Measurements from ENCODE around the gene ICA1L.
A peak's percentile ranks its signal among the peaks of the same experiment; 100 is the strongest.
"Not testable (repeated sequence)": the region's sequence is repeated elsewhere in the genome, so short reads cannot be mapped to it uniquely, and the experiment has no call there.

ICA1L gene

GRCh38 chr2:202871300-202872141, at the start of gene ICA1L:
TSS of gene ICA1L (minus strand) at chr2:202871766. CDS start at chr2:202829009, 42,757 bp downstream.
- peak within 1 kb of the TSS; percentile 82 for H3K4me3 ChIP-seq (ENCODE audit: low read depth, low read length)
- DNase-seq (ENCODE audit: low read depth), result peak; percentile 64
- TF ChIP-seq CTCF (IDR thresholded peaks at IDR 0.05; ENCODE audit: insufficient read depth, low read depth, low read length, missing control alignments), result no peak

- no peak for DNase-seq (ENCODE audit: low read depth)
- H3K4me3 ChIP-seq (ENCODE audit: low read depth, low read length), result no peak overlapping the region
- no peak for TF ChIP-seq CTCF (IDR thresholded peaks at IDR 0.05; ENCODE audit: insufficient read depth, low read depth, low read length, missing control alignments)
Observed at GRCh38 chr2:202918860-202919259, 47.3 kb upstream of the ICA1L start.

- H3K4me3 ChIP-seq (ENCODE audit: low read depth, low read length), result peak overlapping the region; percentile 98
- DNase-seq (ENCODE audit: low read depth), result peak; percentile 15
Observed at GRCh38 chr2:202912342-202913201, 41.0 kb upstream of the ICA1L start.

DNA sequence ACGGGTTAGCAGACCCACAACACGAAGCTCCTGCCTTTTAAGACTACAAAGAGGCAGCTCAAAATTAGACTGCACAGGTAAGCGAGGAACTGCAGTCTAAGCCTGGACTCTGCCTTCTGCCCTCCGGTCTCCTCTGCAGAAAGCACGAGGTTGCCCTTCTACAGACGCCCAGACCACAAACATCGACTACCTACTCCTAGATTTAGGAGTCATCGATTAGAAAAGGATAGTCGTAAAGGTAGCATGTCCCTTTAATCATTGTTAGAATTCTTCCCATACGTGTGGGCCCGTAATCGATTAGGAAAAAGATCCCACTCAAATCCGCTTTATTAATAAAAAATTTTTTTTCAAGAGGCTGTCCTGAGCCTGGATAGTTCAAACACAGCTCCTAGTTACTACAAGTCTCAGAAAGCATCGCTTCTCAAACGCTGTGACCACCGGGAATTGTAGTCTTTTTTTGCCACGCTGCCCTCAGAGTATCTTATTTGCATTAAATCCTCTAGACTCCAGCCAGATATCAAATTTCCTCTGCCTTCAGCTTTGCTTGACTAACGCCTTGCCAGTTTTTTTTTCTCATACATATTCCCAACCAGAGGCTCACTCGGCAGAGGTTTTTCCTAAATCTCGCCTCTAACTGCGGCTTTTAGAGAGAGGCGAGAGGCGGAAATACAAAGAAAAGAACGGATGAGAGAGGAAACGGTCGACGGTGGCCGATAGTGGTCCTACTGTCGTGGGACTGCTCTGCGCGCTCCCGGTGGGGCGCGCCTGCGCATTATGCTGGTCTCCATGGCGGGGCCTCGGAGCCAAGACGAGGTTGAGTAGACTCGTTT, 40.2 kb upstream of the ICA1L start, which contains the start of the genes CARF and WDR12:
TSS of gene CARF (plus strand) at position 764 of the 830 bp plus-strand sequence. CDS start 29,628 bp downstream, outside the sequence.
TSS of gene WDR12 (minus strand) at position 162 of the 830 bp plus-strand sequence. CDS start 197 bp downstream, outside the sequence.
- peak; percentile 95 for DNase-seq (ENCODE audit: low read depth)
- H3K4me3 ChIP-seq (ENCODE audit: low read depth, low read length), result peak within 1 kb of the TSS; percentile 98
- no peak for TF ChIP-seq CTCF (IDR thresholded peaks at IDR 0.05; ENCODE audit: insufficient read depth, low read depth, low read length, missing control alignments)

DNA sequence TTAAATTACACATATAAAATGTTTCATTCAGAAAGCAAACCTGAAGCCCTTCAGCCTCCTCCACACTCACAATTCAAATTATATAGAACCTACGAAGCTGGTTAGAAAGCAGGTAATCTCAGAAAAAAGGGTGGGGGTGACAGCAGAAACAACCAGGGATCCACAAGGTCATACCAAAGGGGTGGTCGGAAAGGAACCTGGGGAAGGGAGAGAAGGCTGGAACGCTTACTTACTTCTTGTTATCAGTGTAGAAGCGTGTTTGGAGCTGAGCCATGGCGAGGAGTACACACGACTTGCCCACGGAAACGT, 39.6 kb upstream of the ICA1L start:
- no peak for TF ChIP-seq CTCF (IDR thresholded peaks at IDR 0.05; ENCODE audit: insufficient read depth, low read depth, low read length, missing control alignments)
- DNase-seq (ENCODE audit: low read depth), result no peak
- H3K4me3 ChIP-seq (ENCODE audit: low read depth, low read length), result peak overlapping the region; percentile 98

DNA sequence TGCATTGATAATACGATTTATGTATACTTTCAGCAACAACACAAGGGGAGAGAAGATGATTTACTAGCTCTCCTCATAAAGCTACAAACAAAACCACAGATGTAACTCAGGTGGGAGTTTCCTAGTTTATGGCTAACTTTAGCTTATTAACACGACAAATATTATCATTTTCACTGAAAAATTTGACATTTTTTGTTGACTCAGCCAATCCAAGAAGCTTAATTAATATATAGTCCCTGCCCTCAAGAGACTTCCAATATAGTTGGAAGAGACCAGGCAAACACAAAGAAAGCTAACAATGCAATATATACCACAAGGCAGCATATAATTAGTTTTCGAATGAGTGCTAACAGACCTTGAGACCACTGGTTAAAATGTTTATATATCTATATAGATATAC, 39.1 kb upstream of the ICA1L start:
- no peak for DNase-seq (ENCODE audit: low read depth)
- TF ChIP-seq CTCF (IDR thresholded peaks at IDR 0.05; ENCODE audit: insufficient read depth, low read depth, low read length, missing control alignments), result no peak
- peak overlapping the region; percentile 98 for H3K4me3 ChIP-seq (ENCODE audit: low read depth, low read length)

GRCh38 chr2:202910250-202910649, 38.7 kb upstream of the ICA1L start:
- not testable (repeated sequence) for DNase-seq (ENCODE audit: low read depth)
- peak overlapping the region; percentile 98 for H3K4me3 ChIP-seq (ENCODE audit: low read depth, low read length)

All from GM12865 (cell line).